OCI-LY1 (cell line): ENCODE data around the gene C12orf43.

ENCODE experiments used
- H2AFZ ChIP-seq: fragments of 200-600 bp; sonication (generic), shearing (Covaris generic); 2 replicates; pipeline ENCODE4 v1.6.0; 2014; ENCODE audit warnings: antibody characterized with exemption, mild to moderate bottlenecking, low read length
- H3F3A ChIP-seq: fragments of 200-600 bp; sonication (generic), shearing (Covaris generic); 2 replicates; pipeline ENCODE4 v1.6.0; 2014; ENCODE audit warnings: mild to moderate bottlenecking, antibody characterized with exemption, low read length, moderate library complexity; ENCODE audit not compliant: insufficient read depth
- H3K27ac ChIP-seq: fragments of 200-600 bp; sonication (generic); 2 replicates; pipeline ENCODE4 v1.5.1; 2014; ENCODE audit warnings: low read length, mixed run types, mild to moderate bottlenecking, low read depth; ENCODE audit not compliant: poor library complexity, severe bottlenecking
- H3K27me3 ChIP-seq: fragments of 200-600 bp; sonication (generic); 2 replicates; pipeline ENCODE4 v1.6.0; 2014; ENCODE audit warnings: antibody characterized with exemption, mild to moderate bottlenecking, low read length, moderate library complexity; ENCODE audit not compliant: insufficient read depth
- H3K36me3 ChIP-seq: fragments of 200-600 bp; sonication (generic); 2 replicates; pipeline ENCODE4 v1.6.1; 2014; ENCODE audit warnings: mild to moderate bottlenecking, antibody characterized with exemption, low read length, moderate library complexity, mixed read lengths; ENCODE audit not compliant: insufficient read depth
- H3K4me1 ChIP-seq: fragments of 200-600 bp; sonication (generic); 2 replicates; pipeline ENCODE4 v1.5.1; 2014; ENCODE audit warnings: mild to moderate bottlenecking, low read length, moderate library complexity; ENCODE audit not compliant: insufficient read depth, severe bottlenecking
- H3K4me2 ChIP-seq: fragments of 200-600 bp; sonication (generic), shearing (Covaris generic); 2 replicates; pipeline ENCODE4 v1.6.1; 2014; ENCODE audit warnings: low read length
- H3K4me3 ChIP-seq: fragments of 200-600 bp; sonication (generic); 2 replicates; pipeline ENCODE4 v1.5.1; 2014; ENCODE audit warnings: low read length, low read depth, mild to moderate bottlenecking, mixed read lengths; ENCODE audit not compliant: poor library complexity, severe bottlenecking
- H3K79me2 ChIP-seq: fragments of 200-600 bp; shearing (Covaris generic); 2 replicates; pipeline ENCODE4 v1.6.1; 2016; ENCODE audit warnings: mixed run types, low read length, mixed read lengths; ENCODE audit not compliant: insufficient read depth
- H3K9ac ChIP-seq: fragments of 200-600 bp; sonication (generic), shearing (Covaris generic); 2 replicates; pipeline ENCODE4 v1.6.1; 2014; ENCODE audit warnings: mild to moderate bottlenecking, low read length, mixed read lengths
- H3K9me2 ChIP-seq: fragments of 200-600 bp; sonication (generic), shearing (Covaris generic); 2 replicates; pipeline ENCODE4 v1.6.1; 2014; ENCODE audit warnings: low read depth, mild to moderate bottlenecking, low read length, mixed read lengths
- H3K9me3 ChIP-seq: fragments of 200-600 bp; shearing (Covaris generic); 2 replicates; pipeline ENCODE4 v1.6.1; 2014; ENCODE audit warnings: low read length, mixed read lengths
- H4K20me1 ChIP-seq: fragments of 200-600 bp; sonication (generic), shearing (Covaris generic); 2 replicates; pipeline ENCODE4 v1.6.0; 2016; ENCODE audit warnings: mild to moderate bottlenecking, low read length; ENCODE audit not compliant: insufficient read depth
- EZH2 ChIP-seq: fragments of 200-600 bp; sonication (generic), shearing (Covaris generic); IDR thresholded peaks from 2 replicates; pipeline ENCODE4 v1.8.0; 2017; ENCODE audit warnings: borderline replicate concordance, mixed run types, mild to moderate bottlenecking, antibody characterized with exemption, low read length, moderate library complexity, mixed read lengths
- TF ChIP-seq, protein P1 (sequence below): fragments of 200-600 bp; sonication (generic), shearing (Covaris generic); IDR thresholded peaks from 2 replicates; pipeline ENCODE4 v1.5.1; 2017; ENCODE audit warnings: mild to moderate bottlenecking, antibody characterized with exemption, low read length, moderate library complexity, mixed read lengths

Gene C12orf43

GRCh38 chr12:120970310-120970709 is 46.0 kb downstream of the C12orf43 start:
- Histone ChIP-seq H3K27me3 (no peaks in the 10 kb centered on the region), H3K79me2 (no peaks in the 10 kb centered on the region), H3K9me2 (no peaks in the 10 kb centered on the region), H3K9ac (no peak overlapping the region), H3K4me1 (peaks cover 13% of the 10 kb centered on the region), H3K4me2 (no peak overlapping the region), H3F3A (no peaks in the 10 kb centered on the region), H3K36me3 (no peaks in the 10 kb centered on the region), H3K4me3 (no peak overlapping the region), H4K20me1 (no peaks in the 10 kb centered on the region), H3K27ac (no peak overlapping the region), H2AFZ (no peak overlapping the region), H3K9me3 (no peaks in the 10 kb centered on the region)
- no peak for TF ChIP-seq EZH2
- TF ChIP-seq, protein P1, sequence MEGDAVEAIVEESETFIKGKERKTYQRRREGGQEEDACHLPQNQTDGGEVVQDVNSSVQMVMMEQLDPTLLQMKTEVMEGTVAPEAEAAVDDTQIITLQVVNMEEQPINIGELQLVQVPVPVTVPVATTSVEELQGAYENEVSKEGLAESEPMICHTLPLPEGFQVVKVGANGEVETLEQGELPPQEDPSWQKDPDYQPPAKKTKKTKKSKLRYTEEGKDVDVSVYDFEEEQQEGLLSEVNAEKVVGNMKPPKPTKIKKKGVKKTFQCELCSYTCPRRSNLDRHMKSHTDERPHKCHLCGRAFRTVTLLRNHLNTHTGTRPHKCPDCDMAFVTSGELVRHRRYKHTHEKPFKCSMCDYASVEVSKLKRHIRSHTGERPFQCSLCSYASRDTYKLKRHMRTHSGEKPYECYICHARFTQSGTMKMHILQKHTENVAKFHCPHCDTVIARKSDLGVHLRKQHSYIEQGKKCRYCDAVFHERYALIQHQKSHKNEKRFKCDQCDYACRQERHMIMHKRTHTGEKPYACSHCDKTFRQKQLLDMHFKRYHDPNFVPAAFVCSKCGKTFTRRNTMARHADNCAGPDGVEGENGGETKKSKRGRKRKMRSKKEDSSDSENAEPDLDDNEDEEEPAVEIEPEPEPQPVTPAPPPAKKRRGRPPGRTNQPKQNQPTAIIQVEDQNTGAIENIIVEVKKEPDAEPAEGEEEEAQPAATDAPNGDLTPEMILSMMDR: no peak

DNA sequence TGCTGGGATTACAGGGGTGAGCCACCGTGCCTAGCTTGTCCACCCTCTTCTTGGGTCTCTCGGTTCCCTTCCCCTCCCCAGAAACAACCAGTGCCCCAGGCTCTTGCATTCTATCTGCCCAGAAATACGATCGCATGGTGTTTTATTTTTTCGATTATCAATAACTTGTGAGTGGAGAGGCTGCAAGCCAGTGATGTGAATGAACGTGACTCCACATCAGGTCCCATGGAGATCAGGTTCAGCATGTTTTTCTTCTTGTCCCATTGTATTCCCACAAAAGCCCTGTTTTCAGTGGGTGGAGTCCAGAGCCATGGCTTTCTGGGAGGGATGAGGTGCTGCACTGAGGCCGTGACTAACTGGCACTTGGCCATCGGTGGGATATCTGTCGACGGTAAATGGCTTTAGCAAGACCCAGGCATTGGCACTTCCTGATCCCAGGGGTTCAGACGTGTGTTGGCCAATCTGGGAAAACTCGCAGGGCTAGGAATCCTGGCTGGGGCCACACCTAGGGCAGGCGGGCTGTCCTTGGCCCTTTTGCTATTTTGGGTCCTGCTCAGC is 50.7 kb downstream of the C12orf43 start:
- Histone ChIP-seq H3F3A (no peaks in the 10 kb centered on the region), H3K36me3 (no peaks in the 10 kb centered on the region), H3K9ac (no peak overlapping the region), H3K9me3 (no peaks in the 10 kb centered on the region), H3K4me3 (no peak overlapping the region), H3K4me2 (no peak overlapping the region), H4K20me1 (no peaks in the 10 kb centered on the region), H3K27me3 (no peaks in the 10 kb centered on the region), H2AFZ (no peak overlapping the region), H3K4me1 (peaks cover 10% of the 10 kb centered on the region), H3K27ac (no peak overlapping the region), H3K79me2 (no peaks in the 10 kb centered on the region), H3K9me2 (no peaks in the 10 kb centered on the region)
- no peak for TF ChIP-seq EZH2
- TF ChIP-seq, protein P1: no peak

DNA sequence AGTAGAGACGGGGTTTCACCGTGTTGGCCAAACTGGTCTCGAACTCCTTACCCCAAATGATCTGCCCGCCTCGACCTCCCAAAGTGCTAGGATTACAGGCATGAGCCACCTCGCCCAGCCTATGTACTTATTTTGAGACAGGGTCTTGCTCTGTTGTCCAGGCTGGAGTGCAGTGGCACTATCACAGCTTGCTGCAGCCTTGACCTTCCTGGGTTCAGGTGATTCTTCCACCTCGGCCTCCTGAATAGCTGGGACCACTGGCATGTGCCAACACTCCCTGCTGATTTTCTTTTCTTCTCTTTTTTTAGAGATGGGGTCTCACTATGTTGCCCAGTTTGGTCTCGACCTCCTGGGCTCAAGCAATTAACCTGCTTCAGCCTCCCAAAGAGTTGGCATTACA is 52.0 kb downstream of the C12orf43 start:
- H3K4me3 ChIP-seq: no peak overlapping the region
- 0 out of 2 replicates have a peak, but pooled peaks cover 4% of the 10 kb centered on the region for H3K27me3 ChIP-seq
- H3K4me2 ChIP-seq: no peak overlapping the region
- H3K27ac ChIP-seq: no peak overlapping the region
- no peaks in the 10 kb centered on the region for H3K9me2 ChIP-seq
- no peaks in the 10 kb centered on the region for H3F3A ChIP-seq
- H2AFZ ChIP-seq: no peak overlapping the region
- H3K79me2 ChIP-seq: no peaks in the 10 kb centered on the region
- TF ChIP-seq, protein P1: no peak
- TF ChIP-seq EZH2: no peak
- peaks cover 10% of the 10 kb centered on the region for H3K4me1 ChIP-seq
- no peaks in the 10 kb centered on the region for H4K20me1 ChIP-seq
- no peaks in the 10 kb centered on the region for H3K36me3 ChIP-seq
- no peaks in the 10 kb centered on the region for H3K9me3 ChIP-seq
- no peak overlapping the region for H3K9ac ChIP-seq
